ENCODE measurements around the gene PLCG2.

DNA sequence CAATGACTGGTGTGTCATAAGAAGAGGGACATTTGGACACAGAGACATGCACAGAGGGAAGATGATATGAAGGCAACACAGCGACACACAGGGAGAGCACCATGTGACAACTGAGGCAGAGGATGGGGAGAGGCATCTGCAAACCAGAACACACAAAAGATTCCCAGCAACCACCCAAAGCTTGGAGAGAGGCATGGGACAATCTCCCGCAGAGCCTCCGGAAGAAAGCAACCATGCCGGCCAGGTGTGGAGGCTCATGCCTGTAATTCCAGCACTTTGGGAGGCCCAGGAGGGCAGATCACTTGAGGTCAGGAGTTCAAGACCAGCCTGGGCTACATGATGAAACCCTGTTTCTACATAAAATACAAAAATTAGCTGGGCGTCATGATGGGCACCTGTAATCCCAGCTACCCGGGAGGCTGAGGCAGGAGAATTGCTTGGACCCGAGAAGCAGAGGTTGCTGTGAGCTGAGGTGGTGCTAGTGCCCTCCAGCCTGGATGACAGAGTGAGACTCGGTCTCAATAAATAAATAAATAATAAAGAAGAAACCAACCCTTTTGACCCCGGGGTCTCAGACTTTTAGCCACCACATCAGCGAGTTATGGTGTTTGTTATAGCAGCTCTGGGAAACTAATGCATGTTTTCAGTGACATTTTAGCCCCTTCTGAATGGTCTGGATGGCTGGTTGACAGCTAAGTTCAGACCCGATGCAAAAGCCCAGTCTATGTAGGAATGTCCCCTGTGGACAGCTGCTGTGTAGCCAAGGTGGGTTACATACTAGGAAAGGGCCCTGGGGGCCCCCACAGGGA is 13.8 kb upstream of the PLCG2 start:
- TF ChIP-seq, protein P1, sequence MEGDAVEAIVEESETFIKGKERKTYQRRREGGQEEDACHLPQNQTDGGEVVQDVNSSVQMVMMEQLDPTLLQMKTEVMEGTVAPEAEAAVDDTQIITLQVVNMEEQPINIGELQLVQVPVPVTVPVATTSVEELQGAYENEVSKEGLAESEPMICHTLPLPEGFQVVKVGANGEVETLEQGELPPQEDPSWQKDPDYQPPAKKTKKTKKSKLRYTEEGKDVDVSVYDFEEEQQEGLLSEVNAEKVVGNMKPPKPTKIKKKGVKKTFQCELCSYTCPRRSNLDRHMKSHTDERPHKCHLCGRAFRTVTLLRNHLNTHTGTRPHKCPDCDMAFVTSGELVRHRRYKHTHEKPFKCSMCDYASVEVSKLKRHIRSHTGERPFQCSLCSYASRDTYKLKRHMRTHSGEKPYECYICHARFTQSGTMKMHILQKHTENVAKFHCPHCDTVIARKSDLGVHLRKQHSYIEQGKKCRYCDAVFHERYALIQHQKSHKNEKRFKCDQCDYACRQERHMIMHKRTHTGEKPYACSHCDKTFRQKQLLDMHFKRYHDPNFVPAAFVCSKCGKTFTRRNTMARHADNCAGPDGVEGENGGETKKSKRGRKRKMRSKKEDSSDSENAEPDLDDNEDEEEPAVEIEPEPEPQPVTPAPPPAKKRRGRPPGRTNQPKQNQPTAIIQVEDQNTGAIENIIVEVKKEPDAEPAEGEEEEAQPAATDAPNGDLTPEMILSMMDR (IDR thresholded peaks at IDR 0.05; ENCODE audit: borderline replicate concordance, extremely low read depth, low read length, poor library complexity, severe bottlenecking) = no peak
- TF ChIP-seq EZH2 (IDR thresholded peaks at IDR 0.05; ENCODE audit: borderline replicate concordance, low read depth, low read length, severe bottlenecking) = no peak

Measured in DND-41 (cell line).